ENCODE measurements around the gene DCAF7. TPM values are rescaled to one million over a fixed set of nuclear protein-coding genes. Genes with fewer than 3 reads are reported as not detected.

The DCAF7 gene
- total RNA-seq, 2 donors from 2014 or later = 94.3 to 105 TPM

DNA sequence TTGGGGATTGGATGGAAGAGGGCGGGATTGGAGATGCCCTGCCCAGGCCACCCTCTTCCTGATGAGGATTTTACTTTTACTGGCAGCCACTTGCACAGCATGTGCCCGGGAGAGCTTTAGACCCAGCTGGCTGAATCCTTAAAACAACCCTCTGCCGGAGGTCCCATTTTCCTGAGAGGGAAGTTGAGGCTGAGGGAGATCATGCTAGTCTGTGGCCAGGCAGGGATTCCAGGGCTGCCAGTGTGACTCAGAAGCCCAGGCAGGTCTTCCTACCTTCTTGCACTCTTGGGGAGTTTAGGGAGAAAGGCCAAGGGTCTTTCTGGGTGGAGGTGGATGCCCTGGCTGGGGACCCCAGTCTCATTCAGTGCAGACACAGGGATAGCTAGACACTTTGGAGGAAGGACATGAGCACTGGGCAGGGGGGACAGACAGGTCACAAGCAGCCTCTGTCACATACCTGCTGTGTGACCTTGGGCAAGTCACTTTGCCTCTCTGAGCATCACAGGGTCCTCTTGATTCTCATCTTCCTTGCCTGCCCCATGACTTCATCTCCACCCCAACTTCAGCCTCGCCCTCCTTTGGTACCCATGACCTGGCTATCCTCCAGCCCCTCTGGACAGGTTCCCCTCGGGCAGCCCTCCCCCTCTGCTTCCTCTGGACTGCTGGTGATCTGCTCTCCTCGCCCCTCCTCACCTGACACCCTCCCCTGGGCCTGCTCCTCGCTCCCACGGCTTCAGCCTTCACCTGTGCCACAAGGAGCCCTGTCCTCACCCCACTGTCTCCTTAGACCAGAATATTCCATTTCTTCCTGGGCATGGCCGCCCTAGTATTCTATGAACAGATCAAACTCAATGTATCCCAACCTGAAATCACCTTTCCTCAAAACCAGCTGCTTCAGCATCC, 11.3 kb upstream of the DCAF7 start:
- H3K36me3 ChIP-seq = no peaks in the 10 kb centered on the region
- DNase-seq = no peak
- intact Hi-C loops (cut with DNase I) = no loop called here
- no peaks in the 10 kb centered on the region for H3K9me3 ChIP-seq
- no peak for TF ChIP-seq CTCF (IDR thresholded peaks at IDR 0.05)
- no peaks in the 10 kb centered on the region for H3K4me1 ChIP-seq
- H3K27me3 ChIP-seq = peaks cover 22% of the 10 kb centered on the region
- no peak overlapping the region for H3K4me3 ChIP-seq
- no peak overlapping the region for H3K9ac ChIP-seq (ENCODE audit: low read depth in 2 of 2, low read length in 2 of 2)
- no peak overlapping the region for H3K27ac ChIP-seq

GRCh38 chr17:63540590-63540989, 9.7 kb upstream of the DCAF7 start:
- H3K4me3 ChIP-seq = no peak overlapping the region
- intact Hi-C loops (cut with DNase I) = no loop called here
- no peaks in the 10 kb centered on the region for H3K4me1 ChIP-seq
- H3K27me3 ChIP-seq = peaks cover 22% of the 10 kb centered on the region
- no peak overlapping the region for H3K9ac ChIP-seq (ENCODE audit: low read depth in 2 of 2, low read length in 2 of 2)
- TF ChIP-seq CTCF (IDR thresholded peaks at IDR 0.05) = no peak
- no peaks in the 10 kb centered on the region for H3K36me3 ChIP-seq
- no peak for DNase-seq
- H3K9me3 ChIP-seq = no peaks in the 10 kb centered on the region
- H3K27ac ChIP-seq = no peak overlapping the region

DNA sequence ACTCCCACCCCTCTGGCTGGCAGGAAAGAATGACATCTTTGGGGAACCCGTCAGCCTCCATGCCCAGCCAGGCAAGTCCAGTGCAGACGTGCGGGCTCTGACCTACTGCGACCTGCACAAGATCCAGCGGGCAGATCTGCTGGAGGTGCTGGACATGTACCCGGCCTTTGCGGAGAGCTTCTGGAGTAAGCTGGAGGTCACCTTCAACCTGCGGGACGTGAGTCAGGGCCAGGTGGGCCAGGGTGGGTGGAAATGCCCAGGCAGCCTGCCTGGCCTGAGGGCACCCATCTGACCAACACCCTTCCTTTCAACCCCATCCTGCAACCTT, 8.1 kb upstream of the DCAF7 start:
- intact Hi-C loops (cut with DNase I) = no loop called here
- no peaks in the 10 kb centered on the region for H3K36me3 ChIP-seq
- no peak overlapping the region for H3K27ac ChIP-seq
- no peaks in the 10 kb centered on the region for H3K9me3 ChIP-seq
- no peaks in the 10 kb centered on the region for H3K4me1 ChIP-seq
- TF ChIP-seq CTCF (IDR thresholded peaks at IDR 0.05) = no peak
- H3K27me3 ChIP-seq = peaks cover 22% of the 10 kb centered on the region
- no peak overlapping the region for H3K4me3 ChIP-seq
- DNase-seq = no peak
- no peak overlapping the region for H3K9ac ChIP-seq (ENCODE audit: low read depth in 2 of 2, low read length in 2 of 2)

- Histone ChIP-seq H3K27ac (no peak overlapping the region), H3K27me3 (peaks cover 15% of the 10 kb centered on the region), H3K4me3 (no peak overlapping the region), H3K9me3 (no peaks in the 10 kb centered on the region), H3K9ac (ENCODE audit: low read depth in 2 of 2, low read length in 2 of 2) (no peak overlapping the region), H3K4me1 (no peaks in the 10 kb centered on the region), H3K36me3 (no peaks in the 10 kb centered on the region)
- peak; percentile 43 for DNase-seq
- intact Hi-C loops (cut with DNase I) = no loop called here
- TF ChIP-seq CTCF (IDR thresholded peaks at IDR 0.05) = no peak
Measured at GRCh38 chr17:63542942-63543821, 7.1 kb upstream of the DCAF7 start.

- TF ChIP-seq CTCF (IDR thresholded peaks at IDR 0.05) = no peak
- Histone ChIP-seq H3K27ac (no peak overlapping the region), H3K4me1 (no peaks in the 10 kb centered on the region), H3K4me3 (no peak overlapping the region), H3K27me3 (peaks cover 8% of the 10 kb centered on the region), H3K9ac (ENCODE audit: low read depth in 2 of 2, low read length in 2 of 2) (no peak overlapping the region), H3K9me3 (no peaks in the 10 kb centered on the region), H3K36me3 (no peaks in the 10 kb centered on the region)
- no peak for DNase-seq
- intact Hi-C loops (cut with DNase I) = no loop called here
Measured at GRCh38 chr17:63543822-63544420, 6.4 kb upstream of the DCAF7 start.

Measured in colonic mucosa (tissue), 4 donors.